GM21576 (cell line): ENCODE measurements around the gene GRIN2A.
A peak's percentile ranks its signal among the peaks of the same experiment; 100 is the strongest.
"Not testable (repeated sequence)": the region's sequence is repeated elsewhere in the genome, so short reads cannot be mapped to it uniquely, and the experiment has no call there.

Experiments
- ATAC-seq: cut with Tn5 transposase; IDR thresholded peaks from one replicate; pipeline ENCODE4 v1.9.1; 2021; ENCODE audit warnings: mild to moderate bottlenecking, moderate library complexity; ENCODE audit not compliant: unreplicated experiment

The GRIN2A gene

DNA sequence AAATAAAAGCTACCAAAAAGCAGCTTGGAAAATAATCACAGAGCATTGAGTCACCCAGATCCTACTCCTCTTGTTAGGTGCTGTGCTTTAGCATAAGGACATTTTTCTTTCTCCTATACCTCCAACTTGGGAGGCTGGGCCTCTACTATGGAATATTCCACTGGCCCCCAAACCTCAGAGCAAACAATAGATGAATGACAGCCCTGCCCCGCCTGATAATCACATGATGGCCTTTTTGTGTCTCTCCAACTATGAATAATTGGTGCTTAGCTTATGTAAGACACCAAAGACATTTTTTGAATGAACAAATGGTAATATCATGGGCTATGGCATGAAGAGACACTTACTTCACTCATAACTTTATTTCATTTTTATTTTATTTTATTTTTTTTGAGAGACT is 250.2 kb downstream of the GRIN2A start:
- no peak for ATAC-seq

DNA sequence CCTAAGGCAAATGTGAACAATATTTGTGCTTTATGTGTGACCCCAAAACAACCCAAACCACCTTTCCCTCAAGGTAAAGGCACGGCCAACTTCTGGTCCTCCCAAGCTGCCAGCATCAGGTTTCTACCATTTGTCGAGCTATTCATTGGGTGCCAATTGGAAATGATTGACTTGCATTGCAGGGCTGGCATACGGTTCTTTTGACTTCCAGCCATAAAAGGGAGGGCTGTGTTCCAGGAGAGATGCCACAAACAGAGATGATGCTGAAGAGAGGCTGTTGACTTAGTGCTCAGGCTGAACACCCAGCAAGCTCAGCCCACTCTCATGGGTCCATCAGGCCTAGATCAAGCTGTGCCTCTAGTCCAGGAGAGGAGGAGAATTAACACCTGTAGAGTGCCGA is 252.4 kb downstream of the GRIN2A start:
- no peak for ATAC-seq

DNA sequence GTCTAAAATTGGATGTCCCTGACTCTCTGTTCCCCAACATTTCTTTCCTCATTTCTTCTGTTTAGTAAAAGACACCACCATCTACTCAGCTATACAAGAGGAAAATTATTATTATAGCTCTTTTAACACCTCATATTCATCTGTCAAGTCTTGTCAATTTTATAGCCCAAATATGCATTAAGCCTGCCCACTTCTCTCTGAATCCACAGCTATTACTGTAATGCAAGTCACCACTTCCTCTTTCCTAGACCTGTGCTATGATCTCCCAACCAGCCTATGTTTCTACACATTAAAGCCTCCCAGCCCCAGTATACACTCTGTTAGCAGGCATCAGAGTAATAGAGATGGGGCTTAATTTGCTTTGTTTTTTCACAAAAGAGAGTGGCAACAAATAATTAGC is 252.9 kb downstream of the GRIN2A start:
- peak; percentile 63 for ATAC-seq

DNA sequence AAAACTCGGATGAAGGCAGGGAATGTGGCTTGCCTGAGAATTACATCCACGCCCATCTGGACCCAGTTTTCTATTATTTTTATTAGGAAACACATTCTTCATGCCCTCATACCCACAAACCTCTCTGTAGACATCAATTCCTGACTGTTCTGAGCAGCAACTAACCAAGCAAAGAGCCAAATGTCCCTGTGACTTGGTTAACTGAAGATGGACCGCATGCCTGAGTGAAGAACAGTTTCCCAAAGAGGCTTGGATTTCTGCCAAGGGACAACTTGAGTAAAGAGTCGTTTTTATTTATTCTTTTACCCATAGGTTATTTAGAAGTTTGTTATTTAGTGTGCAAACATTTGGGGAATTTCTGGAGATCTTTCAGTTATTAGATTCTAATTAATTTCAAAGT is 259.8 kb downstream of the GRIN2A start:
- ATAC-seq, result no peak

DNA sequence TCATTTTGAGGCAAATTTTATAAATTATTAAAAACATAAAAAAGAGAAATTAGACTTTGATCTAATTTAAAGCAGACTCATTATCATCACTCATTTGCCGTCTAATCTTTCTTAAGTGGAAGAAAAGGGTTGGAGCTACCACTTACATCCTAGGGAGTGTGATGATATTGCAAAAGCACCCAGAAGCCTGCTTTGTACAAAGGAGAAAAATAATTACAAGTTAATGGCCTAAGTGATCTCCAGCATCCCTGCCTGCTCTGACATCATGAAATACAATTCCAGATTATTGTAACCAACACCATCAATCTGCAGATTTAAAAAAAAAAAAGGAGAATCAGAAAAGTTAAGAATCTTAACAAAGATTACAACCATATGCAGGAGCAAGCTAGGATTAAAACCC is 260.2 kb downstream of the GRIN2A start:
- ATAC-seq, result no peak

DNA sequence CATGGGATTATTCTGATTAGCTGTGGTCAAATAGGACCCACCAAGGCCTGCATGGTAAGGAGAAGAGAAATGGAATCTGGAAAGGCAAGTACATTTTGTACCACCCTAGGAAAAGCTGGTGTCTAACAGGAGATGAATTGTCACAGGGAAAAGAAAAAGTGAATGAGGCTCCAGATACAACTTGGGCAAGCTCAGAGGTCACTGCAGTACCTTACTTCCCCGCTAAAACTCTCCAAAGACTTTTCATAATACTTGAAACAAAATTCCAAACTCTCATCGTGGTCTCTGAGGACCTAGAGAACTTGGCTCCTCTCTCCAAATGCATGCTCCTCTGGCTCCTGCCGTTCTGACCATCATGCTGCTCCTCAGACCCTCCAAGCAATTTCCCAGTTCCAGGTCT is 262.8 kb downstream of the GRIN2A start:
- no peak for ATAC-seq

DNA sequence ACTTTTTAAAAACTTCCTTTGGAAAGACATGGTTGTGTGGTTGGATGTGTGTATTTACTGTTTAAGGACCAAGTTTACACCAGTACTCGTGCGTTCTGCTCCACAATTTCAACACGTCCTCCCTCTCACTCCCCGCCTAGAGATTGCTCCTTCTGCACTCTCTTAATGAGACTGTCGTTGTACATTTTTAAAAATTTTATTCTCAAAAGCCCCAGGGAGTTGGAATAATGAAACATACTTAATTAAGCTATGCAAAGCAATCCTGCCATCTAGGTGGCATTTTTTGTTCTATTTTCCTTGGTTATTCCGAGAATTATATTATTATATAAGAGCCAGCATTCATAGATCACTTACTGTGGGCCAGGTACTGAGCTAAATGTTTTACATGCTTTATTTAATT is 264.5 kb downstream of the GRIN2A start:
- no peak for ATAC-seq

DNA sequence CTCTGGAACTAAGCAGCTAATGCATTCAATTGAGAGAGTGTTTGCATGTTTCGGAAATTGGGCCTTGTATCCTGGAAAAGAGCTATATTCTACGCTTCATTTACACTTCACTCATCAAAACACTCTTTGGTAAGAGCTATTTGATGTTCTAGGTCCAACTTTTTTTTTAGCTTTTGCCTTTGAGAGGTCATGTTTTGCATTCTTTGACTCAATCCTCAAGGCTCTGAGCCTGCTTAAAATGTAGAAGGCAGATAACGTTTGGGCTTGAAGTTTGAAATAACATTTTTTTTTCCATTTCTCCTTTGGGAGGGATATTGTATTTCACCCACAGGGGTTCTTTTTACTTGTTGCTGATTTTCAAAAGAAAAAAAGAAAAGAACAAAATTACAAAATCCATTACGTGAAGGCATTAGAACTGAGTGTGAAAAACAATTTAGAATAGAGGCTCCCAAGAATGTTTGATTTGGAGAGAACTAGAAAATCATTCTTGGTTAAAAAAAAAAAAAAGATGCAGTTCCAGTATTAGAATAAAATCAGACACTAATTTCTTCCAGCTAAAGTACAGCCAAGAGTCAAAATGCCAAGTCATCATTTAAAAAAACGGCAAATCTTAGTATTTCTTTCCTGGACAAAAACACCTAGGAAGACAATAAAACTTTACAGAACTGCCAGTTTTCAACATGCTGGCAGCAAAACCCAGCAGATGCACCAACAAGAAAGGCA is 268.5 kb downstream of the GRIN2A start:
- no peak for ATAC-seq

DNA sequence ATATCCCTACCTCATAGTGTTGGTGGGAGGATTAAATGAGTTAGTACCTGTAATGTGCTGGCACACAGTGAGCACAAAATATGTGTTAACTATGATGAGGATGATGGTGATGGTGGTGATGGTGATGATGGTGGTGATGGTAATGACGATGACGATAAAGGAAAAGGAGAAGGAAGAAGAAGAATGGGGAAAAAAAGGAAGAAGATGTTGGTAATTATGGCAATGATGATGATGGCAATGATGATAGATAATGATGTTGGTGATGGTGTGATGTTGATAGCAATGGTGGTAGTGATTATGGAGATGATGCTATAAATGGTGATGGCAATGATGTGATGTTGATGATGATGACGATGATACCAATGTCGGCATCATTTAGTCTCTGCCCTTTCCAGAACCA is 270.2 kb downstream of the GRIN2A start:
- ATAC-seq, result no peak

DNA sequence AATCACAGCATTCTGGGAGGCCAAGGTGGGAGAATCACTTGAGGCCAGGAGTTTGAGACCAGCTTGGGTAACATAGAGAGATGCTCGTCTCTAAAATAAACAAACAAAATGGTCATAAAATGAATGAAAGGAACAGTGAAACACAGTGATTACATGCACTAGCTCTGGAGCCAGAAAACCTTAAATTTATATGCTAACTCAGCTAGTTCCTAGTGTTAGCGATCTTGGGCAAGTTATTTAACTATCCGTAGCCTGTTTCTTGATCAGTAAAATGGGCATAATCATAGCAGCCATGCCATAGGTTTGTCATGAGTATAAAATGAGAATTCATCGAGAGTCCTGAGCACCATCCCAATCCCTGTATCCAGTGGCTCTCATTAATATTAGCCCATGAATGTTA is 271.0 kb downstream of the GRIN2A start:
- no peak for ATAC-seq

DNA sequence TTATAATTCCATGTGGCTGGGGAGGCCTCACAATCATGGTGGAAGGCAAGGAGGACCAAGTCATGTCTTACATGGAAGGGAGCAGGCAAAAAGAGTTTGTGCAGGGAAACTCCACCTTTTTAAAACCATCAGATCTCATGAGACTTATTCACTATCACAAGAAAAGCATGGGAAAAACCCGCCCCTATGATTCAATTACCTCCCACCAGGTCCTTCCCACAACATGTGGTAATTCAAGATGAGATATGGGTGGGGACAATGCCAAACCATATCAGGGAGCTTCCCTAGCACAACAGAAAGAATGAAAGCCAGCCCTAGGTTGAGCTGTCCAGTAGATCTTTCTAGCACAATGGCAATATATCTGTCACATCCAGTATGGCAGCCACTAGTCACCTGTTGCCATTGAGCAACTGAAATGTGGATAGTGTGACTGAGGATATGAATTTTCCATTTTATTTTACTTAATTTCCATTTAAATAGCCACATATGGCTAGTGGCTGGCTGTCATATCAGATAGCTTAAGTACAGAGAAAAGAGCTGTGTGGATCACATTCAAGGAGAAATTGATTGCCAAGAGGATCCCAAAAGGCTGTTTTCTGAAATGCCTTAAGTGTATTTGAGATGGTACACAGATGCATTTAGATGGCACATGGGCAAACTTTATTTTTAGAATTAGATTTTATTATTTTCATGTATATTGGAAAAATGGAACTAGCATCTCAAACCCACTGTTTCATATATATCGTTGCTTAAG is 273.0 kb downstream of the GRIN2A start:
- ATAC-seq, result no peak

DNA sequence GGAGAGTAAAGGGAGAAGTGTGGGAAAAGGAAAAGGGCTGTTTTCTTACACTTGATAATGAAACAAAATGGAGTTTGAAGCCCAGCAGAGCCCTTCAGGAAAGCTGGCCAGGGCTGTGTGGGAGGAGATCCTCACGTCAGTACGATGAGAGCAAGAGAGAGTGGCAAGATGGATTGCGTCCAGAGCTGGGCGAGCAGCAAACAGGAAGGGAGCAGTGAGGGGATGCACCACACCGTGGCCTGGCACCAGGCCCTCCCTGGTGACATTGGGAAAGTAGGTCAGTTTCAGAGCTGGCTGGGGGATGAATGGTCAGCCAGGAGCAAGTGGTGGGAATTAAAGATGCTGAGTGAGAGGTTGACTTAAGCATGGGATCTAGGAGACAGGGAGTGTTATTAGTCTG is 273.6 kb downstream of the GRIN2A start:
- no peak for ATAC-seq

DNA sequence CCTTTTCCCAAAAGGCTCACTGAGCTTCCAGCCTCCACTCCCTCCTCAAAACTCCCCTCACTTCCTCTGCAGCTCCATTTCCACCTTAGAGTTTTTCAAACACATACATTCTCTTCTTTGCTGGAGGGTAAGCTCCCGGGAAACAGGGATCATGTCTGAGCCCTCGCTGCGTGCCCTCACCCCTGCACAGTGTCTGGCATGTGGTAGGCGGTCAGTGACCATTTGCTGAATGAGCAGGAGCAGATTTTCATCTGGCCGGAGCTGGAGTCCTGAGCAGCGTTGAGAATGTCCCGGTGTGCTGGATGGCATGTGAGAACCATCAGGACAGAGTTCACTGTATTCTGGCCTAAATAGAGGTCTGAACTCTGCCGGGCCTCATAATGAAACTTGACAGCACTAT is 274.5 kb downstream of the GRIN2A start:
- no peak for ATAC-seq

DNA sequence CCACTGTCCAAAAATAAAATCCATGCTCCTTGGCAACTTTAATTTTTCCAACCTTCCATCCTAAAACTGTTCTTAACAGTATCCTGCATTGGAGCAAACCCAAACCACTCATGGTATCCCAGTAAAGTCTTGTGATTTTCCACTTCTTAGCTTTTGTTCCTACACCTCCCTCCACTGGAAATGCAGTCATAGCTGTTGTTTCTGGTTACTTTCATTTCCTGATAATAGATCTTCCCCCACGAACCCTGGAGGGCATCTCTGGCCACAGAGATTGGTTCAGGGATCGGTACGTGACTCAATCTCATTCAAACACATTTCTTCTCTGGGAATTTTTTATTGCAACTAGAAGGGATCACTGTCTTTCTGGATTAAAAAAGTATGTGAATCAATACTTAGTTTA is 276.0 kb downstream of the GRIN2A start:
- no peak for ATAC-seq

DNA sequence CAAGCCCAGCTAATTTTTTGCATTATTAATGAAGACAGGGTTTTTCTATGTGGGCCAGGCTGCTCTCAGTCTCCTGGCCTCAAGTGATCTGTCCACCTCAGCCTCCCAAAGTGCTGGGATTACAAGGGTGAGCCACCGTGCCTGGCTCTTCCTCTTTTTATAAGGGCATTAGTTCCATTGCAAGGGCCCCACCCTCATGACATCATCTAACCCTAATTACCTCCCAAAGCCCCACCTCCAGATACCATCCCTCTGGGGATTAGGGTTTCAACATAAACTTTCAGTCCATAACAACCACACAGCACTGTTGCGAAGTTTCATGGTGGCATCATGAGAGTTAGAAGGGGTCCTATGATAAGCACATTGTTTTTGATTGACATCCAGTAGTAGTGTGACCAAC is 277.7 kb downstream of the GRIN2A start:
- ATAC-seq, result no peak

DNA sequence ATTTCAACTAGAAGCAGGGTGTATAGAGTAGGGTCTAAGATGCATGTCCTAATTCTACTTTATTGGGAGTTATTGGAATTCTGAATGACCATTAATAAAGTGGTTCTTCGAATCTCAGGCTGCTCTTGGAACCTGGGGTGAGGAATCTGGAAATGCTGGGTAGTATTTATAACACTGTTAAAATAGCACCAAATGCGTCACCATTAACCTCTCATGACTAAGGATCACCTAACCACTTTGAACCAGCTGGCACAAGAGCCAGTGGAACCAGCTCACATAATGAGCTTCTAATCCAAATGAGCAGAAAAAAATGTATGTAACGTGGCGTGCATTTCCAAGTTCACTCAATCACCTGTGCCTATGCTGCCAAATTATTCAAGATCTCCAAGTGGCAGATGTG is 281.7 kb downstream of the GRIN2A start:
- no peak for ATAC-seq

DNA sequence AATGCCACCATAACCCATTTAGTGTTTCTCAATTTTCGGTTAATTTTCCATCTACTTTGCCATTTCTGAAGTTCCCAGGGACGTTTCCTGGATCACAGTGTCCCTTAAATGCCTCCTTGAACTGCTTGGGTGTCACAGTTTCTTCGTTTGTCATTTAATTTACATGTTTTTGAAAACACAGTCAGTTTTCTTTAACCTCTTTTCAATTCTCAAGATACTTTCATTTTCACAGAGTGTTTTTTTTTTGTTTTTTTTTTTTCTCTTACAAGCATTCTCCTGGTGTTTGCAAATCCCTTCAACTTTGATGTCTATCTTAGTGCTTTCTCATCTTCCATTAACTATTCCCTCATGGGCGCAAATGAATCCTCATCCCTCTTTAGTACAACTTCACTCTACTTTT is 283.7 kb downstream of the GRIN2A start:
- no peak for ATAC-seq

DNA sequence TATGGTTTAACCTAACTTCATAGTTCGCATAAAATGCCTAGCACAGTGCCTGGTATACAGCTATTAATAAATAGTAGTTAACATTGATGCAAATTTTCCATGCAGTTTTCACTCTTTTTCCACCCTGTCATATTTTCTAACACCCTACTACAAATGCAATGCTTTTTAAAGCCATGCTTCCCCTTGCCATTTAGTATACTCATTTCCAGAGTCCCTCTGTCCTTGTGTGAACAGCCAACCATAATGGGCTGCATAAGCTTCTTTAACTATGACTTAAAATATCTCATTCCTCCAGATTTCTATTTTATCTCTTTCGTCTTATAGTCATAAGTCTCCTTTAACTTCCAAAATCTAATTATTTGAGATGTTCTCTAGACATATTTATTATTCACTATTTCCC is 284.1 kb downstream of the GRIN2A start:
- no peak for ATAC-seq

DNA sequence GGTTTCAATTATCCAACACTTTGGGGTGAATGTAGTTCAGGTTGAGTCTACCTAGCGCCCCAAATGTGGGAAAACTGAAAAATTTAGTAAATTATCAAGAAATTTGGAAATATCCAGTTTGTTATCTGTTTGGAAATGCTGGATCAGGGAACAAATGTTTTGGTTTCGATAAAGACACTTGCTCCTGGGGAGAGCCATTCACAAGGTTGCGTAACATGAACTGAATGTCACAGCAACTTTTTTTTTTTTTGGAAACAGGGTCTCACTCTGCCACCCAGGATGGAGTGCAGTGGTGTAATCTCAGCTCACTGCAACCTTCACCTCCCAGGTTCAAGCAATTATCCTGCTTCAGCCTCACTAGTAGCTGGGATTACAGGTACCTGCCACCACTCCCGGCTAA is 286.4 kb downstream of the GRIN2A start:
- no peak for ATAC-seq

DNA sequence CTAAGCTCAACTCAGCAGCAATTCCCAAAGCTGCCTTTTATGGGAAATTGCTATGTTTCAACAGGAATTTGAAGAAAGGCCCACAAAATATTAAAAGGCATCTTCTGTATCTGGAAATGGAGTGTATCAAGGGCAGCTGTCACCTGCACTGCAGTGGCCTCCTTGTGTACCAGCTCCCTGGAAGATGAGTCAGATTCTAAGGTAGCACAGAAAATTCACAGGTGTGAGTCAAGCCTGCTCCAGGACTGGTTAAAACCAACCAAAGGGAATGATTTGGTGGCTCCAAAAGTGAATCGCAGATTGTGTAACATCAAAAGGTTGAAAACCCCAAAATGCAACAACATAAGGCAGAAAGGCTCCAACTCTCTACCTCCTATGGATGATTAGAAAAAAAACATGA is 296.4 kb downstream of the GRIN2A start:
- no peak for ATAC-seq

DNA sequence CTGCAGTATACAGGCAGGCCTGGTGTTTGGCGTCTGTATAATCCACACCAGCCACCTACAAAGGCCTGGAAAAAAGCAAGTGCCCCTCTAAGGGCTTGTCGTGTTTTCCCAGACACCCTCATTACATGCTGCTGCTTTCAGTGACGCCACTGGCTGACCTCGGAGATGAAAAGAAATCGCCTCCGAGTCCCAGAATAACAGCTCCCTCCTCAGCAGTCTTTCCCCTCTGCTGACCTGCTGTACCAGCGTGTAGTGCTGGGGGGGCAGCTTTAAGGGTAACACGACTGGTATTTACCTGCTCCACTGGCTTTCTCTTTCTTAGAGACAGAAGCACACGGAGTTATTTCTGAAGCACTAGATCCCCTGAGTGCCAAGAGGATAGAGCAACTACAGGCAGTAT is 296.8 kb downstream of the GRIN2A start:
- no peak for ATAC-seq

DNA sequence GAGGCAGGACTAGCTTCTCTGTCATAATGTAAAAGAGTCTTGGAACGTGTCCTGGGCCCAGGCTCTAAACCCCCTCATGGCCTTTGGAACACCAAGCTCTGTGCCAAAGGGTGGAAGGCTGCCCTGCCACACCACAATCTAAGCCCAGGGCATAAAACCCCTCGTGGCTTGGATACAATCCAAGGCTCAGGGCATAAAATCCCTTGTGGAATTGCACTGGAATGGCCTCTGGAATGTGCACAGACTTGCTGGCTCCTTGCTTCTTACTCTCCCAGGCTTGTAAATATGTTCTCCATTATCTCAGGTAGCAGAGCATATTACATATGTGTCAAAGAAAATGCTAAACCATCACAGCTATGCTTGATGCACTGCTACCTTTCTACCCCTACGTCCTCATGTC is 306.2 kb downstream of the GRIN2A start:
- ATAC-seq, result not testable (repeated sequence)

DNA sequence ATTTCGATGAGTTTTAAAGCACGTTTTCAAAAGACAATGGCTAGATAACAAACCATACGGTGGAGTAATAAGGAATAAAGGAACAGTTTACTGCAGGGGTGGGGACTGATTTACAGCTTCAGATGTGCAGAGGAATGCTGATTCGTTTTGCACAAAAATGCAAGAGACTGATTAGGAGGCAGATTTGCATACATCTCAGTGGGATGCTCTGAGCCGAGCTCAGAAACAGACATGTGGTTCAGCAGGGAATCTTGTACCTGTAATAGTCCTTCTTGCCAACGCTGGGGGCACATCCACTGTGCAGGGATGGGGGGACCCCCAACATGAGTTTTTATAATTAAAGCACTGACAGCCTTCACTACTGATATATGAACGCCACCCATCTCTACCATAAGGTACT is 308.0 kb downstream of the GRIN2A start:
- no peak for ATAC-seq
